ENCODE measurements around the gene ING2. TPM values are rescaled to one million over a fixed set of nuclear protein-coding genes. Genes with fewer than 3 reads are reported as not detected.
"Not testable (repeated sequence)": the region's sequence is repeated elsewhere in the genome, so short reads cannot be mapped to it uniquely, and the experiment has no call there.

The ING2 gene, protein sequence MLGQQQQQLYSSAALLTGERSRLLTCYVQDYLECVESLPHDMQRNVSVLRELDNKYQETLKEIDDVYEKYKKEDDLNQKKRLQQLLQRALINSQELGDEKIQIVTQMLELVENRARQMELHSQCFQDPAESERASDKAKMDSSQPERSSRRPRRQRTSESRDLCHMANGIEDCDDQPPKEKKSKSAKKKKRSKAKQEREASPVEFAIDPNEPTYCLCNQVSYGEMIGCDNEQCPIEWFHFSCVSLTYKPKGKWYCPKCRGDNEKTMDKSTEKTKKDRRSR
- 1 to 10 TPM; 8.1 to 9.3 (median 8.9) TPM for polyA plus RNA-seq

DNA sequence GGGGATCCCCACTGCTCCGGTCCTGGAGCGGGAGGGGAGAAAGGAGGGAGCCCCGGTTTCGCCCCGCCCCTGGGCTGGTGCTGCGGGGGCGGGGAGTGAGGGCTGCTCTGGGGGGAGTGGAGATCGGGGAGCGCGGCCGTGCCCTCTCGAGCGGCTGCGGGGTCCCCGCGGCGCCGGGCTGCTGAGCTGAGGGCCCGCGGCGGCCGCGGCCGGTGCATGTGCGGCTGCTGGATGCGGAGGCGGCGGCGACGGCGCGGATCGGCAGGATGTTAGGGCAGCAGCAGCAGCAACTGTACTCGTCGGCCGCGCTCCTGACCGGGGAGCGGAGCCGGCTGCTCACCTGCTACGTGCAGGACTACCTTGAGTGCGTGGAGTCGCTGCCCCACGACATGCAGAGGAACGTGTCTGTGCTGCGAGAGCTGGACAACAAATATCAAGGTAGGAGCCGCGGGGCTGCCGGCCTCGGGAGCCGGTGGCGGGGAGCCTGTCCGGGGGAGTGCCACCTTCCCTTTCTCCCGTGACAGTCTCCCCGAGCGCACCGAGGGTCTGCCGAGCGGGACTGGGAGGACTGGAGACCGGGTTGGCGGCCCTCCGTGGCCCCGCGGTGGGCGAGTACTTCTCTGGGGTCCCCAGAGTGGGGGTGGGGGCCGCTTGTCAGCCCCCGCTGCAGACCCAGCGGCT, at the start of gene ING2:
Gene ING2, plus strand, starts transcription at position 129 of the 681 bp plus-strand sequence. Its CDS starts 138 bp downstream, at position 267.
- H3K27ac ChIP-seq (ENCODE audit: low read depth, low read length): peak within 1 kb of the TSS; percentile 97
- WGBS, 3 donors: 0 to 1% (median 0%) methylated on average over 58 to 67 of the region's 68 CpGs

DNA sequence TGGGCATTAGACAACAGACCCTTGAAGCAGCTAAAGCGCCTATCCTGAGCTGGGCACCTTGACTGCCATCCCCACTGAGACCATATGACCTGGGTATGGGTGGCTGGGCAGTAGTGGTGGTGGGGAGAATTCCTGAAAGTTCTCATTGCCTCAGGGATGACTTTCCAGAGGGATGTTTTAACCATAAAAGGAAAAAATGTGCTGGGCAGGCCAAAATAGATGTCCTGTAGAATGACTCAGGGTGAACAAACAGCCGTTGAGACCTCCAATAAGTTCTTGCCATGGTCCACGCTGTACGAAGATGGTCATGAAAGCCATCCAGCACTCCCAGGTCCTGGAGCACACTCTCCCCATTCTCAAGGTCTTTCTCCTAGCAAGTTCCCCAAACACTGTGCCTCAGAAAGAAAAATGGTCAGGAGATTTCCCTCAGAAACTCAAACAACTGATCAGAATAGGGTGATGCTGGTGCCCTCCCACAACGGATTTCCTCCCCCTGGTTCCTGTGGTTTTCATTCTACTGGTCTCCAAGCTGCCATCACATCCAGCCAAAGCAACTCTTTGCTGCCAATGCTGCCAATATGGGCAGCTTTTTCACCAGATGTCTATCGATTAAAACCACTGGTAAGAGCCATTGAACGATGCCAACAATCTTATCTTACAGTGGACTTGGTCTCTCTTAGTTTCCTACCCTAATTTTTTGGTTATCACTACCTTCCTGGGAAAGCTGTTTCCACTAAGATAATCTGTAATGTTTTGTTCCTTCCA, 49.2 kb upstream of the ING2 start:
- no peak overlapping the region for H3K27ac ChIP-seq (ENCODE audit: low read depth, low read length)
- WGBS, 3 donors: 58 to 94% (median 67%) methylated on average over 7 of the region's 7 CpGs

- 78 to 89% (median 80%) methylated on average over 5 of the region's 5 CpGs for WGBS, 3 donors
- H3K27ac ChIP-seq (ENCODE audit: low read depth, low read length): no peak overlapping the region
These were observed 46.9 kb upstream of the ING2 start for GRCh38 chr4:183458005-183458404.

GRCh38 chr4:183463903-183464619, 40.8 kb upstream of the ING2 start:
- H3K27ac ChIP-seq (ENCODE audit: low read depth, low read length): not testable (repeated sequence)
- WGBS, 3 donors: 60 to 88% (median 81%) methylated on average over 8 to 11 of the region's 11 CpGs

GRCh38 chr4:183465879-183466278, 39.0 kb upstream of the ING2 start:
- not testable (repeated sequence) for H3K27ac ChIP-seq (ENCODE audit: low read depth, low read length)
- 46 to 60% (median 54%) methylated on average over 5 of the region's 5 CpGs for WGBS, 3 donors

- 92 to 96% (median 96%) methylated on average over 3 of the region's 3 CpGs for WGBS, 3 donors
- H3K27ac ChIP-seq (ENCODE audit: low read depth, low read length): no peak overlapping the region
These were observed 37.6 kb upstream of the ING2 start for GRCh38 chr4:183467246-183467645.

DNA sequence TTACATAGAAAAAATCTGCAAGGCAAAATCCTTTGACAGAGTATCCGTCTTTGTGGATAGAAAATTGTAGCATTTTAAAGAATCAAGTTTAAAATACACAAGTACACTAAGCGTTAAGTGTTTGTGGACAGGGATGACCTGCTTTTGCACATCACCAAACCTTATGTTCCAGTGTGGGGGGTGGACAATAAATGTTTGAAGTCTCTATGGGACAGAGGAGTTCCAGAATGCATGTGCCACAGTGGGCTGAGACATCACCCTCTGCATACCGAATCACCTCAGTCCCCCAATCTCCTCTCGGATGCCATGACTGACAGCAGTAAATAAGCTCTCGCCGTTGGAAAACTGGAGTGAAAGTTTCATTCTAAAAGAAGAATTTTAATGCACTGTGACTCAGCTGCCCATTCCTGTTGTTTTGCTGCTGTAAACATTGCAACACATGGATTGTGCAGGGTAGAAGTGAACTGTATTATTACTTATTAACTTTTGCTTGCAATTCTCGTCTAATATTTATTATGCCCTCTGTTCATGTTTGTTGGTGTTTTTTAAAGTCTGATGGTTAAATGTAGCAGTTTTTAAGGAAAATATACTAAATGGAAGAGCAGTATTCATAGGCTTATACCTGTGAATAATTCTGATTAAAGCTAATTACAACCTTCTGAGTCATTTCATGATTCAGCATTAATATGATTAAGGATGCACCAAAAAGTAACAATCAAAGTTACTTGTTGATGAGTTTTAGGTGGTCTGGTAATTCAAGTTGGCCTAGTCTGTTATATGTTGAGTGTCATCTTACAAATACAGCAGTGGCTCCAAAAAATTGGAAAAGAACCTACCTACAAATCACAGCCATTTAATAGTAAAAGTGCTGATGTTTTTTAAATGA, 36.4 kb upstream of the ING2 start:
- no peak overlapping the region for H3K27ac ChIP-seq (ENCODE audit: low read depth, low read length)
- WGBS, 3 donors: 42 to 76% (median 74%) methylated on average over 7 of the region's 7 CpGs

DNA sequence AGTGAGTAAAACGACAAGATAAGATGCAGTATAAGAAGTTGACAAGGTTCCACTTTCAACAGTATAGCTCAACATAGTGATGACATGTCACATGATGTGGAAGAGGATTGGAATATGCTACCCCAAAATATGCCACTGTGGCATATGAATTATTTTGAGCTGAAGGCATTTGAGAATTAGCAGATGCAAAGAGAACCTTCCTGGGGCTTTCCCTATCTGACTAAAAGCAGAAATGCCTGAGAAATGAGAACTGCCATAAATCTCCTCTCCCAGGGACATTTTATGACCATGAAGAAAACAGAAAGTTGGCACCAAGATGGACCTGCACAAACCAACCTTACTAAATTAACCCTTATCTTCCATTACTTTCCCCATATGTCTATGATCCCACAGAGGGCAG, 35.6 kb upstream of the ING2 start:
- WGBS, 3 donors: 89 to 91% (median 90%) methylated on average over 1 of the region's 1 CpG
- no peak overlapping the region for H3K27ac ChIP-seq (ENCODE audit: low read depth, low read length)

- WGBS, 3 donors: 59 to 84% (median 72%) methylated on average over 2 of the region's 2 CpGs
- no peak overlapping the region for H3K27ac ChIP-seq (ENCODE audit: low read depth, low read length)
These were observed 34.9 kb upstream of the ING2 start for GRCh38 chr4:183469936-183470335.

GRCh38 chr4:183470821-183471220, 34.0 kb upstream of the ING2 start:
- WGBS, 3 donors: 51 to 70% (median 63%) methylated on average over 4 of the region's 4 CpGs
- no peak overlapping the region for H3K27ac ChIP-seq (ENCODE audit: low read depth, low read length)

GRCh38 chr4:183471946-183472708, 32.7 kb upstream of the ING2 start:
- no peak overlapping the region for H3K27ac ChIP-seq (ENCODE audit: low read depth, low read length)
- 19 to 30% (median 25%) methylated on average over 12 of the region's 12 CpGs for WGBS, 3 donors

- no peak overlapping the region for H3K27ac ChIP-seq (ENCODE audit: low read depth, low read length)
- WGBS, 3 donors: 28 to 43% (median 36%) methylated on average over 5 of the region's 5 CpGs
These were observed 26.7 kb upstream of the ING2 start for GRCh38 chr4:183478123-183478522.

GRCh38 chr4:183478926-183479325, 25.9 kb upstream of the ING2 start:
- WGBS, 3 donors: 56 to 81% (median 79%) methylated on average over 2 of the region's 2 CpGs
- no peak overlapping the region for H3K27ac ChIP-seq (ENCODE audit: low read depth, low read length)

DNA sequence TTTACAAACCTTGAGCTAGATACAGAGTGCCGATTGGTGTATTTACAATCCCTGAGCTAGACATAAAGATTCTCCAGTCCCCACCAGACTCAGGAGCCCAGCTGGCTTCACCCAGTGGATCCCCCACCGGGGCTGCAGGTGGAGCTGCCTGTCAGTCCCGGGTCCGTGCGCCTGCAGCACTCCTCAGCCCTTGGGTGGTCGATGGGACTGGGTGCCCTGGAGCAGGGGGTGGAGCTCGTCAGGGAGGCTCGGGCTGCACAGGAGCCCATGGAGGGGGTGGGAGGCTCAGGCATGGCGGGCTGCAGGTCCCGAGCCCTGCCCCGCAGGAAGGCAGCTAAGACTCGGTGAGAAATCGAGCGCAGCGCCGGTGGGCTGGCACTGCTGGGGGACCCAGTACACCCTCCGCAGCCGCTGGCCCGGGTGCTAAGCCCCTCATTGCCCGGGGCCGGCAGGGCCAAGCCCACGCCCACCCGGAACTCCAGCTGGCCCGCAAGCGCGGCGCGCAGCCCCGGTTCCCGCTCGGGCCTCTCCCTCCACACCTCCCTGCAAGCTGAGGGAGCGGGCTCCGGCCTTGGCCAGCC, 22.3 kb upstream of the ING2 start:
- not testable (repeated sequence) for H3K27ac ChIP-seq (ENCODE audit: low read depth, low read length)
- WGBS, 3 donors: 91 to 98% (median 97%) methylated on average over 13 to 33 of the region's 33 CpGs

DNA sequence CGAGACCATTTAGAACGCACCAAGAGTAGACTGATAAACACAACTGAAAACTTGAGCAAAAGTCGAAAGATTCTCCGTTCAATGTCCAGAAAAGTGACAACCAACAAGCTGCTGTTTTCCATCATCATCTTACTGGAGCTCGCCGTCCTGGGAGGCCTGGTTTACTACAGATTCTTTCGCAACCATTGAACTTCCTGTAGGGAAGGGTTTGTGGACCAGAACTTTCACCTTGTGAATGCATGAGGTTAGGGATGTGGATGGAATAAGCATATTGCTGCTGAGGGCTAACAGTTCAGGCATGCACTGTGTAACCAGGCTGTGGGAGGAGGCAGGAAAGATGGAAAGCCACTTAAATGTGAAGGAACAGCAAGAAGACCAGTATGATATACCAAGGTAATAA, 20.9 kb upstream of the ING2 start:
- 78 to 90% (median 82%) methylated on average over 7 of the region's 7 CpGs for whole genome bisulfite sequencing, 3 donors
- H3K27ac ChIP-seq (ENCODE audit: low read depth, low read length): no peak overlapping the region

- WGBS, 3 donors: 81 to 89% (median 83%) methylated on average over 11 of the region's 11 CpGs
- no peak overlapping the region for H3K27ac ChIP-seq (ENCODE audit: low read depth, low read length)
These were observed 19.3 kb upstream of the ING2 start for GRCh38 chr4:183485411-183486160.
